B cell (primary cell): ENCODE data around the gene CYP8B1. TPM values are rescaled to one million over a fixed set of nuclear protein-coding genes. Genes with fewer than 3 reads are reported as not detected.

Source experiments
- ATAC-seq: fragments of 200-7000 bp; cut with Tn5 transposase; one replicate; pipeline ENCODE4 v1.10.0; 2021; ENCODE audit warnings: low read depth, mild to moderate bottlenecking, moderate number of reproducible peaks, moderate library complexity
- CTCF ChIA-PET: fragments of 350-600 bp; sonication (Branson Sonifier 250); formaldehyde crosslinking; loops from one replicate; lab custom pipeline; 2021; ENCODE audit warnings: antibody characterized with exemption, inconsistent platforms; lab: Charles Lee
- POLR2A ChIA-PET: fragments of 350-600 bp; sonication (Branson Sonifier 250); formaldehyde crosslinking; loops from one replicate; lab custom pipeline; 2021; ENCODE audit warnings: antibody characterized with exemption; lab: Charles Lee
- DNase-seq: peaks from one replicate; pipeline ENCODE4 v3.0.0; 2013
- H2AFZ ChIP-seq: 2 replicates; pipeline ENCODE4 v1.6.1; 2012; ENCODE audit warnings: mild to moderate bottlenecking, low read depth, low read length; ENCODE audit not compliant: insufficient read depth, poor library complexity, severe bottlenecking
- H3K27ac ChIP-seq, 2 donors: 1 replicate in 1 of 2; 2 replicates in 1 of 2; pipeline ENCODE4 v1.5.1; 2012 to 2013; ENCODE audit warnings: low read length in 2 of 2, mild to moderate bottlenecking in 2 of 2, moderate library complexity in 1 of 2
- H3K27me3 ChIP-seq, 4 experiments: fragments of 200-600 bp in 1 of 4; sonication (generic) in 1 of 4; replicated peaks in 1 of 4; 1 replicate in 2 of 4; 2 replicates in 2 of 4; pipeline versions ENCODE4 v1.6.1 to v1.7.0; 2013 to 2016; ENCODE audit warnings: low read length in 3 of 4, mild to moderate bottlenecking in 2 of 4, mixed read lengths in 1 of 4, moderate library complexity in 1 of 4; ENCODE audit not compliant: insufficient read depth in 4 of 4, control insufficient read depth in 3 of 4; ENCODE audit errors: control extremely low read depth in 1 of 4
- H3K36me3 ChIP-seq, 2 experiments: replicated peaks in 1 of 2; 1 replicate in 1 of 2; 2 replicates in 1 of 2; pipeline versions ENCODE4 v1.6.1 to v1.7.1; 2013; ENCODE audit warnings: low read length in 1 of 2; ENCODE audit not compliant: insufficient read depth in 2 of 2, control insufficient read depth in 1 of 2; ENCODE audit errors: control extremely low read depth in 1 of 2, extremely low read depth in 1 of 2
- H3K4me1 ChIP-seq, 2 donors: fragments of 200-600 bp in 1 of 2; sonication (generic) in 1 of 2; 1 replicate in 1 of 2; 2 replicates in 1 of 2; pipeline versions ENCODE4 v1.5.1 to v1.6.1; 2013 to 2017; ENCODE audit warnings: low read length in 2 of 2; ENCODE audit not compliant: control insufficient read depth in 2 of 2, insufficient read depth in 2 of 2
- H3K4me2 ChIP-seq: replicated peaks from 2 replicates; pipeline ENCODE3; 2012; ENCODE audit warnings: mild to moderate bottlenecking, low read depth, low read length; ENCODE audit not compliant: poor library complexity, severe bottlenecking
- H3K4me3 ChIP-seq, 5 experiments: fragments of 200-600 bp in 1 of 5; sonication (generic) in 1 of 5; 1 replicate in 3 of 5; 2 replicates in 2 of 5; pipeline versions ENCODE4 v1.5.1 to v1.7.0; 2011 to 2016; ENCODE audit warnings: low read length in 4 of 5, mild to moderate bottlenecking in 4 of 5, low read depth in 2 of 5, control low read depth in 1 of 5, moderate library complexity in 1 of 5; ENCODE audit not compliant: insufficient read depth in 1 of 5; ENCODE audit errors: control extremely low read depth in 1 of 5, extremely low read depth in 1 of 5
- H3K79me2 ChIP-seq: fragments of 200-600 bp; sonication (generic); one replicate; pipeline ENCODE4 v1.6.0; 2016; ENCODE audit warnings: low read length; ENCODE audit not compliant: control insufficient read depth, insufficient read depth
- H3K9ac ChIP-seq: fragments of 200-600 bp; sonication (generic); 2 replicates; pipeline ENCODE4 v1.6.1; 2017; ENCODE audit warnings: mild to moderate bottlenecking, low read length, moderate library complexity
- H3K9me3 ChIP-seq, 3 donors: one replicate each; pipeline versions ENCODE4 v1.6.1 to v1.7.1; 2013; ENCODE audit warnings: low read length in 2 of 3; ENCODE audit not compliant: control insufficient read depth in 2 of 3, insufficient read depth in 1 of 3; ENCODE audit errors: control extremely low read depth in 1 of 3
- H4K20me1 ChIP-seq: 2 replicates; pipeline ENCODE4 v1.6.0; 2012; ENCODE audit warnings: mild to moderate bottlenecking, low read length; ENCODE audit not compliant: insufficient read depth, control insufficient read depth, poor library complexity, severe bottlenecking
- H3K27ac Mint-ChIP-seq: one replicate; pipeline ENCODE4 v1.8.0; 2021; ENCODE audit warnings: mixed read lengths
- H3K27me3 Mint-ChIP-seq: one replicate; pipeline ENCODE4 v1.8.0; 2021; ENCODE audit warnings: mixed read lengths
- H3K4me1 Mint-ChIP-seq: one replicate; pipeline ENCODE4 v1.8.0; 2021; ENCODE audit warnings: mixed read lengths
- H3K4me3 Mint-ChIP-seq: one replicate; pipeline ENCODE4 v1.8.0; 2021; ENCODE audit warnings: mixed read lengths
- H3K9me3 Mint-ChIP-seq: one replicate; pipeline ENCODE4 v1.8.0; 2022; ENCODE audit warnings: mixed read lengths; ENCODE audit not compliant: insufficient read depth
- EZH2 ChIP-seq: IDR thresholded peaks from 2 replicates; pipeline ENCODE4 v1.6.1; 2012; ENCODE audit warnings: borderline replicate concordance, low read depth, mild to moderate bottlenecking, moderate library complexity, low read length; ENCODE audit not compliant: insufficient read depth, poor library complexity, severe bottlenecking
- WGBS: methylation state at CpG from one replicate; pipeline ENCODE4 v1.1.5; 2013; ENCODE audit warnings: missing lambda C conversion rate; ENCODE audit not compliant: insufficient coverage; 5-methylcytosine and 5-hydroxymethylcytosine counted together
- intact Hi-C: fragments of 100-400 bp; cut with micrococcal nuclease; formaldehyde crosslinking; loops from one replicate; pipeline ENCODE4 v1.10.0; 2022
- polyA plus RNA-seq: library from polyadenylated mRNA; depleted of rRNA; stranded (reverse); fragments of >200 nt; gene quantifications from 2 replicates; pipeline ENCODE4 v1.2.3, GENCODE V29; 2012
- total RNA-seq, 2 donors: library from RNA; stranded (reverse); fragments of 120-200 nt in 1 of 2; gene quantifications; 1 replicate in 1 of 2; 2 replicates in 1 of 2; pipeline versions ENCODE4 v1.2.3 to v1.2.4, GENCODE V29; 2013 to 2022
- TF ChIP-seq, protein P1 (sequence below): fragments of 200-600 bp; IDR thresholded peaks from one replicate; pipeline ENCODE4 v1.8.0; 2022; ENCODE audit warnings: antibody characterized with exemption, mild to moderate bottlenecking

The CYP8B1 gene
- total and polyA plus RNA-seq, 2 donors (not counting 1 experiment from before 2014, with no cell fraction given) = not detected

GRCh38 chr3:42852441-42852840 lies 23.2 kb downstream of the CYP8B1 start:
- DNase-seq = no peak
- 91% methylated on average over 1 of the region's 2 CpGs for WGBS
- Mint-ChIP-seq H3K27ac (no peak overlapping the region), H3K4me3 (no peak overlapping the region), H3K9me3 (no peaks in the 10 kb centered on the region), H3K27me3 (peaks cover 5% of the 10 kb centered on the region), H3K4me1 (peaks cover 32% of the 10 kb centered on the region)
- H2AFZ ChIP-seq = no peak overlapping the region
- H3K27ac ChIP-seq = no peak overlapping the region
- no peak overlapping the region for H3K9ac ChIP-seq
- ChIA-PET CTCF (interaction anchor here (1.2 to 2.3 kb wide), 2 partner anchors 21 to 29 kb away, joined by 5 to 7 read pairs; no protein-coding TSS in a partner anchor), POLR2A (no interaction called here)
- no peaks in the 10 kb centered on the region for H3K36me3 ChIP-seq
- intact Hi-C loops = no loop called here
- no peaks in the 10 kb centered on the region for H3K79me2 ChIP-seq
- no peaks in the 10 kb centered on the region for H3K9me3 ChIP-seq
- no peak for TF ChIP-seq EZH2
- TF ChIP-seq, protein P1, sequence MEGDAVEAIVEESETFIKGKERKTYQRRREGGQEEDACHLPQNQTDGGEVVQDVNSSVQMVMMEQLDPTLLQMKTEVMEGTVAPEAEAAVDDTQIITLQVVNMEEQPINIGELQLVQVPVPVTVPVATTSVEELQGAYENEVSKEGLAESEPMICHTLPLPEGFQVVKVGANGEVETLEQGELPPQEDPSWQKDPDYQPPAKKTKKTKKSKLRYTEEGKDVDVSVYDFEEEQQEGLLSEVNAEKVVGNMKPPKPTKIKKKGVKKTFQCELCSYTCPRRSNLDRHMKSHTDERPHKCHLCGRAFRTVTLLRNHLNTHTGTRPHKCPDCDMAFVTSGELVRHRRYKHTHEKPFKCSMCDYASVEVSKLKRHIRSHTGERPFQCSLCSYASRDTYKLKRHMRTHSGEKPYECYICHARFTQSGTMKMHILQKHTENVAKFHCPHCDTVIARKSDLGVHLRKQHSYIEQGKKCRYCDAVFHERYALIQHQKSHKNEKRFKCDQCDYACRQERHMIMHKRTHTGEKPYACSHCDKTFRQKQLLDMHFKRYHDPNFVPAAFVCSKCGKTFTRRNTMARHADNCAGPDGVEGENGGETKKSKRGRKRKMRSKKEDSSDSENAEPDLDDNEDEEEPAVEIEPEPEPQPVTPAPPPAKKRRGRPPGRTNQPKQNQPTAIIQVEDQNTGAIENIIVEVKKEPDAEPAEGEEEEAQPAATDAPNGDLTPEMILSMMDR = no peak
- ATAC-seq = no peak
- no peaks in the 10 kb centered on the region for H3K27me3 ChIP-seq
- no peak overlapping the region for H3K4me3 ChIP-seq
- peaks cover 18 to 21% of the 10 kb centered on the region in 2 donors for H3K4me1 ChIP-seq
- no peaks in the 10 kb centered on the region for H4K20me1 ChIP-seq
- no peak overlapping the region for H3K4me2 ChIP-seq

DNA sequence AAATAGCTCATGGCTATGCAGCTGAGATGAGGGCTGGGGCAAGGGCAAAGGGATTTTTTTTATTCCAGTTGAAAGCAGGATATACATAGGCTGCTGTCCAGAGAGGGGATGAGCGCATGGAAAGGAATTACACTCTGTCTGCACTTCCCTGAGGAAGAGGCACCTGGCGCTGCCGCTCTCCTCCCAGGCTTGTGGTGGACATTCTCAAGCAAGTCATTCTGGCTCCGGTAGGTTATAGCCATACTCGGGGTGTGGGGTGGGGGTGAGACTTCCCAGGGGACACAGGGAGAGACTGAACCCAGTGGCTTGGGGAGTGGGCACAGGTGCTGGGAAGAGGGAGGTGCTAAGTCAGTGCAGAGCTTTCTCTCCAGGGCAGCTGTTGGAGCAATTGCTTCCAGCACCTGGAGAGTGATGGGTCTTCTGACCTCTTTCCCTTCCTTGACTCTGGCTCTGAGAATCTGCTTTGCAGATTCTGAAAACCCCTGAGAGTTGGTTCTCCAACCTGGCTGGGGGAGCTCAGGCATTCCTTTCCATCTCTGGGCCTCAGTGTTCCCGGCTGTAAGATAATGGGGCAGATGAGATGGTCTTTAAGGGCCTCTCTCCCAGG lies 24.3 kb downstream of the CYP8B1 start:
- H2AFZ ChIP-seq = no peak overlapping the region
- ATAC-seq (no peak), DNase-seq (no peak)
- no peak overlapping the region for H3K9ac ChIP-seq
- CTCF ChIA-PET = interaction anchor here (1.2 to 2.3 kb wide), 3 partner anchors 12 to 30 kb away, joined by 5 to 7 read pairs (median 6); no protein-coding TSS in a partner anchor
- WGBS = 92% methylated on average over 5 of the region's 6 CpGs
- Mint-ChIP-seq H3K27ac (no peak overlapping the region), H3K9me3 (no peaks in the 10 kb centered on the region), H3K27me3 (peaks cover 5% of the 10 kb centered on the region), H3K4me1 (peaks cover 37% of the 10 kb centered on the region), H3K4me3 (no peak overlapping the region)
- POLR2A ChIA-PET = no interaction called here
- no peaks in the 10 kb centered on the region for H4K20me1 ChIP-seq
- TF ChIP-seq, protein P1 = no peak
- no peak for TF ChIP-seq EZH2
- peaks cover 23 to 26% of the 10 kb centered on the region in 2 donors for H3K4me1 ChIP-seq
- no peak overlapping the region for H3K27ac ChIP-seq
- no peaks in the 10 kb centered on the region for H3K27me3 ChIP-seq
- intact Hi-C loops = no loop called here
- no peaks in the 10 kb centered on the region for H3K79me2 ChIP-seq
- no peaks in the 10 kb centered on the region for H3K36me3 ChIP-seq
- H3K4me2 ChIP-seq = no peak overlapping the region
- no peak overlapping the region for H3K4me3 ChIP-seq
- no peaks in the 10 kb centered on the region for H3K9me3 ChIP-seq
